Cardiac septum (tissue), 1 donor: ENCODE measurements around the gene GNAZ. TPM values are rescaled to one million over a fixed set of nuclear protein-coding genes. Genes with fewer than 3 reads are reported as not detected.
A peak's percentile ranks its signal among the peaks of the same experiment; 100 is the strongest.
"Not testable (repeated sequence)": the region's sequence is repeated elsewhere in the genome, so short reads cannot be mapped to it uniquely, and the experiment has no call there.

Experiments used
- DNase-seq: peaks from one replicate; pipeline ENCODE4 v3.0.0-alpha.2; 2020; ENCODE audit warnings: low spot score
- intact Hi-C: fragments of 100-400 bp; cut with DNase I; formaldehyde crosslinking; loops from one replicate; pipeline ENCODE4 v1.14.0; 2022
- total RNA-seq: library from RNA; stranded (reverse); fragmentation: NEBNext Ultra II Directional; extraction: Animal tissue kit (Norgen Biotek cat#: 25700); gene quantifications from one replicate; pipeline ENCODE4 v1.2.1, GENCODE V29; 2021
- donor health status: DM: no; HTN: no; CAD: no.

GNAZ gene
- total RNA-seq, 1 donor from 2014 or later: 2.2 TPM

DNA sequence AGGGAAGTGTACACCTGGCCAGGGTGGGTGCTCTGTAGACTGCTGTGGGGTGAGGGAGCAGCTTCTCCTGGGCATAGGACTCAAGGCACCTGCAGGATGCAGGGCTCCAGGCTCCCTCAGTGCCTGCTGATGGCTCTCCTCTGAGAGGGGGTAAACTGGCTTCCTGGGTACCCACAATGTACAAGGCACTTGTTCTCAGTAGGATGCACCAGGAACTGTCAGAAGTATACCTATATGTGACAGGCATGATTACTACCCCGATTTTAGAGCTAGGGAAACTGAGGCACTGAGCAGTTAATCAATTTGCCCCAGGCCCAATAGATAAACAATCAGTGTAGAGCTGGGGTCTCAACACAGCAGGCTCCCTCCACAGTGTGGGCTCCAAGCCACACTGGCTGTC, 31.4 kb upstream of the GNAZ start:
- intact Hi-C loops: no loop called here
- no peak for DNase-seq

DNA sequence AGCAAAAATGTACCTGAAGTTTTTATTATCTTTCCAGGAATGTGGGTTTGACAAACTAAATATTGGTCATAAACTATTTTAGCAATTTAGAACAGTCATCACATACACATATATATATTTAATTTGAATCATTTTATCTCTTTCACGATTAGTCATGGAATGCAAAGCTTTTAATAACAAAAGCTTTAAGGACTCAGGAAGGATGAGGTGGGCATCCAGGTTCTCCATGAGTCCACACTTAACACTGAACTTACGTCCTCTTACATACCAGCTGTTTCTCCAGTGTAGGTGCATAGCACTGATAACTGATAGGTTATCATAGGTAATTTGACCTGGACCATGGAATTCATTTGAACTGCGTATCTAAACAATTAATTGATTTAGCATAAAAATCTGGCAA, 28.1 kb upstream of the GNAZ start:
- intact Hi-C loops: no loop called here

DNA sequence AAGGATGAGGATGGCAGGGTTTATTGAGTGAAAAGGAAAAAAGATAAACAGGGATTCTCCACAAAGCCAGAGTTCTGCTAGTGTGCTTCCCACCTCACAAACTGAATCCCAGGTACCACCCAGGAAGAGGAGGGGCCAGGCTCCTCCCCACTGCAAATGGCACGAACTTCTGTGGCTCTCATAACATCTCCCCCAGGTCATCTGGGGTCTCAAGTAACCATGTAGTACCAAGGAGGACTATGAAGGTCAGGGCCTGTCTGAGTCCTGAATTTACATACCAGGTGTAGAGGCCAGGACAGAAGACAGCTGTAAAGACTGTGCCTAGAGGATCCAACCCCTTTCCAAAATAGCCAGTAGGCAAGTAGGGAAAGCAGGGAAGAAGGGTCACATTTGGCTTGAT, 25.7 kb upstream of the GNAZ start:
- intact Hi-C loops: no loop called here
- DNase-seq: no peak

More for the DNA sequence above, 28.1 kb upstream of the GNAZ start:
- no peak for DNase-seq

DNA sequence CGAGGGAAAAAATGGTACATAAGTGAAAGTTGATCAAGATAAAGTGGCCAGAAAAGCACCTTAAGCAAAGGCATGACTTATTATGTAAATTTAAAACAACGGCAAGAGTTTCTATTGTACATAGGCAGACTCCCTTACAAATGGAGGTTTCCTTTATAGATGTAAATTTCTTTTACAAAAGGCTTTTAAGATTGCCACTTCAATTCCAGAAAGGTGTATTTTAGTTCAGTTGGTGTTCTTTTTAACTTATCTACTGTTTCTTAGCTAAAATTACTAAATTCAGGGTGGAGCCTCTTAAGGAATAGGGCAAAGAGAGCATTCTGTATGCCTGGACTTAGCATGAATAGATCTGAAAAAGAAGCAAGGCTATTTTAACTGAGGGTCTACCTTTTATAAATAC, 24.9 kb upstream of the GNAZ start:
- DNase-seq: no peak
- intact Hi-C loops: no loop called here

DNA sequence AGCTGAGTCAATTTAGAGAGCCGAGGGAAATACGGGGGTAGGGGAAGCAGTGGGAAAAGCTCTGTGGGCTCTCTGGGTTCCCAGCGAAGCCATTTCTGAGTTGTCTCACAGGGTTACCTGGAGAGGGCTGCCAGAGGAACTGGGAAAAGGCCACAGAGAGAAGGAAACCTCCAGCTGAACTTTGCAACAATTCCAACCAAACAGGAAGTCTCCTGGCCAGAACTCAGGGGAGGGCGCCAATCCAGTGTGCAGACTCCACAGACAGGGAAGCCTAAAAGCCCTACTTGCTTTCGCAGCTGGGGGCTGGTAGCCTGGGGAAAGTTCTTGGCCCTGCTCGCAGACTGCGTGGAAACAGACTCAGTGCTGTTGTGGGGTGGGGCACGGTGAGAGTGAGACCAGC, 23.1 kb upstream of the GNAZ start:
- peak; percentile 75 for DNase-seq
- intact Hi-C loops: no loop called here

DNA sequence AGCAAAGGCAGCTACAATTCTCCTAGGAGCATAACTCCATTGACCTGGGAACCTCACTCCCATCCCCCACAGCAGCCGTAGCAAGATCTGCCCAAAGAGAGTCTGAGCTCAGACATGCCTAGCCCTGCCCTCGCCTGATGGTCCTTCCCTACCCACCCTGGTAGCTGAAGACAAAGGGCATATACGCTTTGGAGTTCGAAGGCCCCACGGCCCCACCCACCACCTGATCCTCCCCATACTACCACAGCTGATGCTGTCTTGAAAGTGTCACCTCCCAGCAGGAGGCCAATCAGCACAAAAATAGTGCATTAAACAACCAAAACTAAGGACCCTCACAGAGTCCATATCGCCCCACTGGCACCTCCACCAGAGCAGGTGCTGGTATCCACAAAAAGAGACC, 22.6 kb upstream of the GNAZ start:
- peak; percentile 35 for DNase-seq
- intact Hi-C loops: no loop called here

DNA sequence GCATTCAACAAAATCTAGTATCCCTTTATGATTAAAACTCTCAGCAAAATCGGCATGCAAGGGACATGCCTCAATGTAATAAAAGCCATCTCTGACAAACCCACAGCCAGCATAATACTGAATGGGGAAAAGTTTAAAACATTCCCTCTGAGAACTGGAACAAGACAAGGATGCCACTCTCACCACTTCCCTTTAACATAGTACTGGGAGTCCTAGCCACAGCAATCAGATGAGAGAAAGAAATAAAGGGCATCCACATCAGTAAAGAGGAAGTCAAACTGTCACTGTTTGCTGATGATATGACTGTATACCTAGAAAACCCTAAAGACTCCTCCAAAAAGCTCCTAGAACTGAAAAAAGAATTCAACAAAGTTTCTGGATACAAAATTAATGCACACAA, 19.8 kb upstream of the GNAZ start:
- DNase-seq, intact Hi-C loops: not testable (repeated sequence)

DNA sequence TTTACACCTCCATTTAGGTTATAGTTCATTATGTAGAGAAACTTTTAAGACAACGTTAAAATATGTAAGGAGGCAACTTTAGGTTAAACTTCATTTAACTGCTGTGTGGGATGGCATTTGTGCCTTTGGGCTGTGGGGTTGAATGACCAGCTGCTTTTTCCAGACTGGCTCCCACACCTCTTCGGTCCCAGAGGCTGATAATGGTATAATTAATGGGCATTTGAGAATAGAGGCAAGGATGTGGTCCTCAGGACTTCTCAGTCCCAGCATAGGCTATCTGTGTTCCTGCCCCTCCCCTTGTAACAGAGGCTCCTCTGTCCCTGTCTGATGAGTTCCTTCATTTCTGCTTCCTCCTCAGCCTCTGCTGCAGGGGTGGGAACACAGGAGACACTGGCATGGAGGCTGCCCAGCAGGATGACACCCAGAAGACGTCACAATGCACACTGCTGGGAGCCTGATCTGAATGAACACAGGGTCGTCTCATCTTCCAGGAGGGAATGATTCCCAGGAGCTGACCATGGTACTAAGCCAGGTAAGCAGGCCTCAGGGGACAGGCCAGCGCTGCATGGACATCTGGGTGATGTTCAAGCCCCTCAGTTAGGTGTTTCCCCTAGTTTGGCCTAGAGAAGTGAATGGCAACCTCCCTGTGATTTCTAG, 17.1 kb upstream of the GNAZ start:
- peak; percentile 47 for DNase-seq
- intact Hi-C loops: no loop called here

DNA sequence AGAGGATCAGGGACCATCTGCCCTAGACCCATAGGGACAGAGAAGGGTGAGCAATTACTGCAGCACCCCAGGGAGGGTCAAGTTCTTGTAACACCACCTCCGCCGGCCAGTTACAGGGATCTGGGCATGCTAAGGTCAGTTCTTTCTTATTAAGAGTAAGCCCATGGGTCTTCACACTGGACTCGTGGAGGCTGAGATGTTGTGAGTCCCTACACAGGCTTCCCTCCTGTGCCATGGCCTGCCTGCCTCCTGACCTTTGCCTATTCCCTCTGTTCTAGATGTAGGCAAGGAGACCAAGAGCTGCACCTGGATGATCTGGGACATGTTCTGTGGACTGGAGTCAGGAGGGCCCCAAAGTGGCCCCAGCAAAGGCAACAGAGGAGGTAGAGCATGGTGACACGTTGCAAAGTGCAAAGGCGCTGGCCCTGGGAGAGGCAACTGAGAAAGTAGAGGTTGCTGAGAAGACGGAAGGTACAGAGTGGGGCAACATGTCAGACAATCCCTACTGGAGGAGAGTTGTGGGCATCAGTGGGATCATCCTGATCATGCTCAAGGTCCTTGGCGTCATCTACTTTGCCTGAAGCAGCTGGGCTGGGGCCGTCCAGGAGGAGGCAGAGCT, 16.3 kb upstream of the GNAZ start:
- DNase-seq: peak; percentile 66
- intact Hi-C loops: no loop called here

DNA sequence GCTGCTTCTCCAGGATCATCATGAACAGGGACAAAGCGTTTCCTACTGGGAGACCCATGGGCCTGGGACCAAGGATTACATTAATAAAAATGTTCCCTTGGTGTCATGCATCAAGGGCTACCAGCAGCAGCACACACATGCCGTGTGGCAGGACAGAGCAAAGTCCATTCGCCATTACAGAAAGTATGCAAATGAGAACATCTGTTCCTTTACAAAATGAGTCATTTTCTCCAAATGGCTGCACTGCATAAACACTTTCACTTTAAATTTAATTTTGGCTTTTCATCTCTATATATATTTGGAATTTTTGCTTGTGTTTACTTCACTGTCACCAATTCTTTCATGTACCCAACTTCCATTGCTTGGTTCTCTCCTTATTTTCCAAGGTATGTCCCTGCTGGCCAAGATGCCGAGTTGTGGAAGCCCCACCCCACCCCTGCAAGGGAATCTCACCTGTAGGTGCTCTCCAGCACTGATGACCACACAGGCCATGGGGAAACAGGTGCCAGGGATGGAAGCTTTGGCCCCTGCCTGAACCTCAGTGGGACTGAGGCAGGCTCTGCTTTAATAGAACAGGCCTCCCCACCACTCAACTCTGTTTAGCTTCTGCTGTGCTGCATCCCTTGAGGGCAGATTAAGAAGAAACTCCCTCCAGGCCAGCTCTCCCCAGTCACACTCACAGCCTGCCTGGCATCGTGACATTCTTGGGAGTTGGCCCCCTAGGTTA, 15.6 kb upstream of the GNAZ start:
- intact Hi-C loops: no loop called here
- DNase-seq: peak; percentile 50

DNA sequence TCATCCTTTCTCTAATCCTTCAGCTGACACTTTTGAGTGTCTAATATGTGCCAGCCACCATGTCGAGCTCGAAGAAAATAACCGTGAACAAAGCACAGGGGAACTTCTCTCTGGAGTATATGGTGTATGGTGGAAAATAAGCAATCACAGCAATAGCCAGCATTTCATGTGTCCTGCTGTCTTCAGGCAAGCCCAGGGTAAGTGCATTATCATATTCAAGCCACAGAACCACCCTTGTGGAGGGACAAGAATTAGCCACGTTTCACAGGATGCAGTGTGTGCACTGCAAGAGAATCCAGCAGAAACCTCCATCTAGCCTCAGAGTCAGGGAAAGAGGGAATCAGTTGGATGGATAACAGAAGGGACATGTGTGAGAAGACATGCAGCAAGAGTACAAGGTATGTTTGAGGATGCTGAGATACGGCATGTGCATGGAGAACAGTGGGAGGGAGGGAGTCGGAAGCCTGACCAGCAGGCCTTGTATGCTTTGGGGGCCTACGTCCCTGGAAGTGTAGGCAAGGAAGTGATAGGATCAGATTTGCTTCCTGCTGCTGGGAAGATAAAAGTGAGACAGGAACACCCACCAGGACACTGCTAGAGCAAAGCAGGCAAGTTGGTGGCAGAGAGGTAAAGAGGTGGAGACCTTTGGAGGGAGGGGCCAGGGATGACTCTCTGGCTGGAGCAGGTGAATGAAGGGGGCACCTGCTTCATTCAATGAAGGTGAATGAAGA, 14.7 kb upstream of the GNAZ start:
- intact Hi-C loops: no loop called here
- DNase-seq: peak; percentile 31

DNA sequence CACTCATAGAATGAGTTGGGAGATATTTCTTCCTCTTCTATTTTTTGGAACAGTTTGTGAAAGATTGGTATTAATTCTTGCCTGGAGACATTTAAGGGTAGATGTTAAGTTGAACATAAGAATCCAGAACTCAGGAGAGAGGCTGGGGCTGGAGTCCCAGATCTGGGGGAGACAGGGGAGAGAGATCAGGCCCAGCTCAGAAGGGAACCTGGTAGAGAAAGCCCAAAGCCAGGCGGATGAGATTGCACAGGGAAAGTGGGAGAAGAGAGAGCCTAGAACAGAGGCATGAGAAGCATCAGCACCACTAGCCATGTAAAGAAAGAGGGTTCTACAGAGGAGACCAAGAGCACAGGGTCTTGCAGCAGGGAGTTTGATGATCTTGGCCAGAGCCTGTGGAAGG, 13.0 kb upstream of the GNAZ start:
- intact Hi-C loops: no loop called here
- no peak for DNase-seq

DNA sequence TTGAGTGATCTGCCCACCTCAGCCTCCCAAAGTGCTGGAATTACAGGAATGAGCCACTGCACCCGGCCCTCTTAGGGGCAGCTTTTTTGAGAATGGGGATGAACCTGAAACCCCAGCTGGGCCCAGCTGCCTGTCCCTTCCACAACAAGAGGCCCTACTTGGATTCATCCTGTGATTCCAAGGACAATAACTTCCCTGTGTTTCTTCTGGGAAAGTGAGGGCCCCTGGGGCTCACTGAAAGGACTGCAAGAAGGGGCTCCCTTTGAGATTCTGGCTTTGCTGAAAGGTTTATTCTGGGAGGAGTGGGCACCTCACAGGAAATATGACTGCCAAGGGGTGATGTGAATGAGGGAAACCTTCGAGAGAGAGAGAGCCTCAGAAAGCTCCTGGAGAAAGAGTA, 12.3 kb upstream of the GNAZ start:
- intact Hi-C loops: no loop called here

DNA sequence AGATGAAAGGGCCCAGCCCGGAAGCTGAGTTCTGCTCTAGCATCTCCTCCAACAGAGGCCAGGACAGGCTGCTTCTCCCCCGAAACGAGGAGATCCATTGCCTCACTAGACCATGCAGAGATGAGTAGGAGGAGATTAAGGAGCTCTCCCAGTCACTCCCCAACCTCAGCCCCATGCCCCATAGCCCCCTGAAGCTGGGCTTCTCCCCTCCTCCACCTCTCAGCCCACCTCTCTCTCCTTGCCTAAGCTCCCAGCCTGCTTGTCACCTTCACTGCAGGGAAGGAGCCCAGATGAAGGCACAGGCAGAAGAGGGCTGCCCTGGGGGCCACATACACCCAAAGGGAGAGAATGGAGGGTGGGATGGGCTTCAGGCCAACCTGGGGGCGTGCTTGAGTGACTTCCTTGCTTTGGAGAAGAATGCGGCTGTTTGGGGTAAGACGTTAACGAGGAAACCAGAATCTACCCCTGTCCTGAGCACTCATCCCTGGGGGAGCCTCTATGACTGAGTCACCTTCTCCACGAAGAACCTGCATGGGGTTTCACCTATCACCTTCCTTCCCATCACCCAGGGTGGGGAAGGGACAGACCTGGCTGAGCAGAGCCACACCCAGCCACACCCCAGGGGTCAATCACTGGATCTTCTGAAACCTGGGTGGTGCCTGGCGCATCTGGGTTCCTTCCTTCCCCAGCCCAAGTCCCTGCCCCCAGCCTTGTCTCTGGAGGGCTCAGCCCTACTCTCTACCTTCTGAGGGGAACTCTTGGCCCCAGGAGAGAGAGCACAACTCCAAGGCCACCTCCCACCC, 11.6 kb upstream of the GNAZ start:
- intact Hi-C loops: no loop called here
- peak; percentile 36 for DNase-seq

More for the DNA sequence above, 12.3 kb upstream of the GNAZ start:
- DNase-seq: no peak

DNA sequence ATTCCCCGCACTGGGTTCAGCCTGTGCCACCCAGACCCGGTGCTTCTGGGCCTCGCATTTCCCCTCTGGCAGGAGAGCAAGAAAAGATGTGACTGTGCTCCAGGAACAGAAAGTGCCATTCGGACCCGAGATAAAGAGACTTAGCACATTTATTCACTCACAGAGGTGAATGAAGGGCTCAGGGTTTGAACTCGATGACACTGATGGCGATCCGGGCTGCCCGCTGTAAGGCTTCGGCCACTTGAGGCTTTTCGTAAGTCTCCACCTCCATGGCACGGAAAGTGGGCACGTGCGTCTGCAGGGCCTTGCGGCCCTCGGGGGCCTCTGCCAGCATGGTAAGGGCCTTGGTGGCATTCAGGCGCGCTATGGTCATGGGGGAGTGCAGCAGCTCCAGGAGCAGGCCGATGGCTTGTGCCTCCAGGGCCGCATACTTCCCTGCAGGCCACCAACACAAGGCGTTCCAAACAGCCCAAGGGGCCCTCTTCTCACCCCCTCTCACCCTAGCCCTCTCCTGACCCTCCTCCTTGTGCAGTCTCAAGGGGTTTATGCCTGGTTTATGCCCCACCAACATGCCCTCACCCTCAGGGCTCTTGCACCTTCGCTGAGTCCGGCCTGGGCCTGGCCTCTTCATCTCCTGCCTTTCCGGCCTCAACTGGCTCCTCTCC, 10.9 kb upstream of the GNAZ start:
- DNase-seq: peak; percentile 38
- intact Hi-C loops: no loop called here

DNA sequence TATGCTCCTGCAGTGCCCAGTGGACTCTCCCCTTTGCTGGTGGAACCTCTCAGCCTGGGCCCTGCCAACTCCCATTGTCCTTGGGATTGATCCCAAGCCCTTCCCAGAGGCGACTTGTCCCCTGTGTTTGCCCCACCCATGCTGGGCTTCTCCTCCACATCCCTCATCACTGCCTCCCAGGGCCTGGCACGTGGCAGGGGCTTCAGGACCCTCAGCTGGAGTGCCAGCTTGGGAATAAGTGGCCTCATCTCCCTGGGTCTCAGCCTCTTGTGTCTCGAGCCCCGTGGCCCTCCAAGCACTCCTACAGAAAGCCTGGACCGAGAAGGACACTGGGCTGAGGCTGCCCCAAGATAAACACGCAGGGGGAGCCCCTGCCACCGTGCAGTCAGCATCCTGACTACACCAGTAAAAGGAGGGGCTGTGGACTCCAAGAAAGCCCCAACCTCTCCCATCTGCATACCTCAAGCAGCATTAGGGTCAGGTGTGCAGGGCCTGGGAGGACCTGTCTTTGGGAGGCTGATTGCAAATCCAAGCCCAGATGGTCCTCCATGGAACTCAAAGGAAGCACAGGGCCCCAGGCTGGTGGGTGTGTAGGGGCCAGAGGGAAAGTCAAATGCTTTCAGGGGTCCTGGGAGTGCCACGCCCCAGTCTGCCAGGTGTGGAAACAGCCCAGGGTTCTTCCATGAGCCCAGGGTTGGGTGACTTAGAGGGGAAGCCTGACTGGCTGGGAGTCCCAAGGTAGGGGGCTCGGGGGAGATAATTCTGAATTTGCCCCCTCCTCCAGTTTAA, 9.5 kb upstream of the GNAZ start:
- intact Hi-C loops: no loop called here
- peak; percentile 60 for DNase-seq

DNA sequence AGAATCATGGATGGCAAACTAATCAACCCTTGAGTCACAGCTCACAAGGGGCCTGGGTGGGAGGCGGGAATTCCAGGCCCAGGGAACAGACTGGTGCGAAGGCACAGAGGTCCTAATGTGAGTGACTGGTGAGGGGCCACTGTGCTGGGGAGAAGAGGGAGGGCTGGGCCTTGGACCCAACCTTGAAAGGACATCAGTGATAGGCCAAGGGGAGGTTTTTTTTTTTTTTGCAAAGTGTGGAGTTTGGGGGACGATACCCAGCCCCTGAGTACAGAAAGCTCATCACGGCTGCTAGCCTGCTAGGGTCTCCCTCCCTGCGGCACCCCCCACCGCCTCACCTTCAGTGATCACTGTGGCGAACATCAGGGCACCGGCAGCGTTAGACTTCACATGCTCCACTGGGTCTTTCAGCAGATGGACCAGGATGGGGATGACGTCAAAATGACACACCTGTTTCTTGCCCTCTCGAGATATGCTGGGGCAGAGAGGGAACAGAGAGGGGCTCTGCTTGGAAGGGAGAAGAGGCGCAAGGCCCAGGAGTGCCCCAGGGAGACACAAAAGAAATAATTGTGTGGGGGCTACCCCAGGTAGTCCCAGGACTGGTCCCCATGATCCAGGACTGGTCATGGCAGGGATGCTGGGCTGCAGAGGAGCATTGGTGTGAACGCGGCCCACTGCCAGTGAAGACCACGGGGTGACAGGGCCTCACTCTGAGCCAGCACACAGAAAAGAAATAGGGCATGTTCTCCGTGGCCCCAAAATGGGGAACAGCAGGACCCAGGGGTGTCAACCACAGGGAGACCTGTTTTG, 8.6 kb upstream of the GNAZ start:
- peak; percentile 72 for DNase-seq
- intact Hi-C loops: no loop called here
